Keratinocyte (primary cell): ENCODE data around the gene TRPC4. TPM values are rescaled to one million over a fixed set of nuclear protein-coding genes. Genes with fewer than 3 reads are reported as not detected.
A peak's percentile ranks its signal among the peaks of the same experiment; 100 is the strongest.

Source experiments
- DNase-seq: peaks from one replicate; pipeline ENCODE4 v3.0.0-alpha.2; 2011; ENCODE audit warnings: low read depth, missing footprints, low spot score
- FAIRE-seq: peaks from 2 replicates; lab custom pipeline; 2011; peaks lifted over from hg19 to GRCh38; lab: Jason Lieb, UNC
- H2AFZ ChIP-seq: 2 replicates; pipeline ENCODE4 v1.6.0; 2012; ENCODE audit warnings: low read length, control low read depth, inconsistent platforms; ENCODE audit not compliant: control insufficient read depth
- H3K27ac ChIP-seq: 2 replicates; pipeline ENCODE4 v1.5.1; 2011; ENCODE audit warnings: low read length; ENCODE audit not compliant: control insufficient read depth, insufficient read depth
- H3K27me3 ChIP-seq: 3 replicates; pipeline ENCODE4 v1.6.0; 2011; ENCODE audit warnings: low read length; ENCODE audit not compliant: control insufficient read depth, insufficient read depth; ENCODE audit errors: extremely low read depth
- H3K36me3 ChIP-seq, 2 experiments: 2 replicates in 1 of 2; 3 replicates in 1 of 2; pipeline ENCODE4 v1.5.1; 2011; ENCODE audit warnings: low read length in 2 of 2, mild to moderate bottlenecking in 1 of 2; ENCODE audit not compliant: control insufficient read depth in 2 of 2, insufficient read depth in 2 of 2; ENCODE audit errors: extremely low read depth in 1 of 2
- H3K4me1 ChIP-seq: 3 replicates; pipeline ENCODE4 v1.5.1; 2011; ENCODE audit warnings: low read length; ENCODE audit not compliant: control insufficient read depth, insufficient read depth; ENCODE audit errors: extremely low read depth
- H3K4me2 ChIP-seq: 3 replicates; pipeline ENCODE4 v1.6.0; 2011; ENCODE audit warnings: low read depth, low read length; ENCODE audit not compliant: control insufficient read depth, insufficient read depth; ENCODE audit errors: extremely low read depth
- H3K4me3 ChIP-seq, 3 experiments: fragments of 200-600 bp in 1 of 3; sonication (generic) in 1 of 3; 2 replicates in 2 of 3; 3 replicates in 1 of 3; pipeline ENCODE4 v1.5.1; 2011 to 2016; ENCODE audit warnings: low read length in 3 of 3, mild to moderate bottlenecking in 3 of 3, control low read depth in 2 of 3, inconsistent platforms in 1 of 3, low read depth in 1 of 3, mixed read lengths in 1 of 3, mixed run types in 1 of 3, moderate library complexity in 1 of 3; ENCODE audit not compliant: control insufficient read depth in 2 of 3, insufficient read depth in 2 of 3; ENCODE audit errors: extremely low read depth in 1 of 3
- H3K79me2 ChIP-seq: 2 replicates; pipeline ENCODE4 v1.6.0; 2012; ENCODE audit warnings: low read length; ENCODE audit not compliant: control insufficient read depth, insufficient read depth
- H3K9ac ChIP-seq: 3 replicates; pipeline ENCODE4 v1.6.0; 2011; ENCODE audit warnings: low read length; ENCODE audit not compliant: control insufficient read depth, insufficient read depth; ENCODE audit errors: extremely low read depth
- H3K9me1 ChIP-seq: 3 replicates; pipeline ENCODE4 v1.6.0; 2011; ENCODE audit warnings: low read length; ENCODE audit not compliant: control insufficient read depth, insufficient read depth; ENCODE audit errors: extremely low read depth
- H3K9me3 ChIP-seq: 2 replicates; pipeline ENCODE4 v1.5.1; 2012; ENCODE audit warnings: low read depth, low read length; ENCODE audit not compliant: control insufficient read depth
- H4K20me1 ChIP-seq: 3 replicates; pipeline ENCODE4 v1.6.0; 2011; ENCODE audit warnings: low read length; ENCODE audit not compliant: control insufficient read depth, insufficient read depth; ENCODE audit errors: extremely low read depth
- CTCF ChIP-seq, 3 experiments: IDR thresholded peaks in 1 of 3; conservative IDR thresholded peaks in 1 of 3; optimal IDR thresholded peaks in 1 of 3; 2 replicates in 2 of 3; 3 replicates in 1 of 3; pipeline versions ENCODE3 to v1.5.1; 2011; ENCODE audit warnings: low read length in 3 of 3, mild to moderate bottlenecking in 3 of 3, moderate library complexity in 2 of 3, control low read depth in 1 of 3, inconsistent platforms in 1 of 3; ENCODE audit not compliant: insufficient read depth in 2 of 3; ENCODE audit errors: extremely low read depth in 1 of 3
- EZH2 ChIP-seq: IDR thresholded peaks from one replicate; pipeline ENCODE4 v1.6.1; 2012; ENCODE audit warnings: inconsistent platforms, mild to moderate bottlenecking, low read length, moderate library complexity
- dilution Hi-C: fragments of 300-500 bp; cut with MboI; formaldehyde crosslinking; loops from one replicate; pipeline ENCODE4 v1.7.0; 2020; ENCODE audit warnings: low sequenced_read_pairs; ENCODE audit not compliant: extremely low pct_ligation_motif_present
- polyA plus RNA-seq, 5 experiments: library from polyadenylated mRNA; depleted of rRNA in 3 of 5; stranded (reverse) in 3 of 5; stranded (forward) in 1 of 5; unstranded in 1 of 5; fragments of >200 nt; gene quantifications; 1 replicate in 1 of 5; 2 replicates in 3 of 5; 3 replicates in 1 of 5; pipeline versions ENCODE4 v1.2.1 to v1.2.3, GENCODE V29; 2011 to 2012; ENCODE audit warnings: missing spikeins in 2 of 5, low read depth in 1 of 5, low replicate concordance in 1 of 5

Gene TRPC4
- polyA plus RNA-seq, 1 donor (not counting 4 experiments of a cell fraction or from before 2014, with no cell fraction given): not detected

- DNase-seq (no peak), FAIRE-seq (no peak)
- no peaks in the 10 kb centered on the region for H3K9me3 ChIP-seq
- no peaks in the 10 kb centered on the region for H3K27me3 ChIP-seq
- H3K4me2 ChIP-seq: no peak overlapping the region
- no peak overlapping the region for H3K9ac ChIP-seq
- H3K27ac ChIP-seq: no peak overlapping the region
- H3K9me1 ChIP-seq: no peaks in the 10 kb centered on the region
- H3K79me2 ChIP-seq: no peaks in the 10 kb centered on the region
- no peaks in the 10 kb centered on the region for H4K20me1 ChIP-seq
- no peaks in the 10 kb centered on the region for H3K36me3 ChIP-seq
- H3K4me3 ChIP-seq: no peak overlapping the region
- H2AFZ ChIP-seq: no peak overlapping the region
- peaks cover 8% of the 10 kb centered on the region for H3K4me1 ChIP-seq
- no peak for TF ChIP-seq EZH2
- no peak for TF ChIP-seq CTCF (optimal IDR thresholded peaks at IDR 0.05 in 1 of 3, IDR thresholded peaks at IDR 0.05 in 1 of 3, conservative IDR thresholded peaks at IDR 0.05 in 1 of 3; ENCODE audit: extremely low read depth in 1 of 3, insufficient read depth in 2 of 3, low read length in 3 of 3)
- dilution Hi-C loops: no loop called here
These were observed 267.7 kb downstream of the TRPC4 start for GRCh38 chr13:37601648-37602440.

GRCh38 chr13:37599519-37599918, 270.1 kb downstream of the TRPC4 start:
- Histone ChIP-seq H4K20me1 (no peaks in the 10 kb centered on the region), H3K4me2 (no peak overlapping the region), H3K79me2 (no peaks in the 10 kb centered on the region), H3K27me3 (no peaks in the 10 kb centered on the region), H3K36me3 (no peaks in the 10 kb centered on the region), H3K4me3 (no peak overlapping the region), H2AFZ (peak overlapping the region; percentile 57), H3K9ac (no peak overlapping the region), H3K27ac (no peak overlapping the region), H3K9me1 (no peaks in the 10 kb centered on the region), H3K9me3 (no peaks in the 10 kb centered on the region), H3K4me1 (peaks cover 8% of the 10 kb centered on the region)
- TF ChIP-seq EZH2 (no peak), CTCF (optimal IDR thresholded peaks at IDR 0.05 in 1 of 3, IDR thresholded peaks at IDR 0.05 in 1 of 3, conservative IDR thresholded peaks at IDR 0.05 in 1 of 3; ENCODE audit: extremely low read depth in 1 of 3, insufficient read depth in 2 of 3, low read length in 3 of 3) (no peak)
- dilution Hi-C loops: no loop called here
- DNase-seq: no peak
- FAIRE-seq: no peak
